Measurements from ENCODE around the gene RBM25. TPM values are rescaled to one million over a fixed set of nuclear protein-coding genes. Genes with fewer than 3 reads are reported as not detected.

Gene RBM25
- total and polyA plus RNA-seq, 2 experiments from 2014 or later, result 120 to 204 TPM

- Mint-ChIP-seq H3K9me3 (no peaks in the 10 kb centered on the region), H3K4me1 (no peaks in the 10 kb centered on the region), H3K4me3 (no peak overlapping the region), H3K27me3 (ENCODE audit: insufficient read depth, low read depth, poor library complexity) (no peaks in the 10 kb centered on the region), H3K27ac (no peak overlapping the region), H3K36me3 (ENCODE audit: low read depth) (peaks cover 87% of the 10 kb centered on the region)
- Histone ChIP-seq H3K27ac (ENCODE audit: low read depth) (peak overlapping the region; percentile 40; the same call in 1 of the 2 replicates), H3K27me3 (ENCODE audit: insufficient read depth) (no peaks in the 10 kb centered on the region), H3K36me3 (ENCODE audit: insufficient read depth) (peaks cover 79% of the 10 kb centered on the region), H3K4me3 (no peak overlapping the region), H3K9me2 (ENCODE audit: insufficient read depth) (no peaks in the 10 kb centered on the region), H2AFZ (no peak overlapping the region), H4K20me1 (replicated peaks; ENCODE audit: insufficient read depth) (peaks cover 6% of the 10 kb centered on the region; the same call in 1 of the 2 replicates), H3K4me1 (ENCODE audit: insufficient read depth) (no peaks in the 10 kb centered on the region), H3K4me2 (no peak overlapping the region), H3K79me2 (replicated peaks; ENCODE audit: insufficient read depth) (peaks cover 13% of the 10 kb centered on the region; the same call in 1 of the 2 replicates), H3F3A (replicated peaks; ENCODE audit: low read depth) (peaks cover 13% of the 10 kb centered on the region; the same call in 1 of the 2 replicates)
- no peak for DNase-seq (ENCODE audit: low spot score)
- TF ChIP-seq JUNB (IDR thresholded peaks at IDR 0.05; ENCODE audit: unreplicated experiment) (no peak), NANOG (IDR thresholded peaks at IDR 0.05; ENCODE audit: borderline replicate concordance) (no peak), EZH2 (IDR thresholded peaks at IDR 0.05; ENCODE audit: low read depth, unreplicated experiment) (no peak), STAT1 (IDR thresholded peaks at IDR 0.05; ENCODE audit: unreplicated experiment) (no peak)
- ATAC-seq, result no peak
These were observed 46.7 kb downstream of the RBM25 start for GRCh38 chr14:73105050-73105449.

GRCh38 chr14:73105727-73106126 is 47.4 kb downstream of the RBM25 start:
- no peak for ATAC-seq
- no peaks in the 10 kb centered on the region for H3K27me3 Mint-ChIP-seq (ENCODE audit: insufficient read depth, low read depth, poor library complexity)
- DNase-seq (ENCODE audit: low spot score), result no peak
- H3K27ac Mint-ChIP-seq, result no peak overlapping the region
- Histone ChIP-seq H3K27ac (ENCODE audit: low read depth) (peak overlapping the region; percentile 72; the same call in 1 of the 2 replicates), H2AFZ (no peak overlapping the region), H3K79me2 (replicated peaks; ENCODE audit: insufficient read depth) (peaks cover 13% of the 10 kb centered on the region; the same call in 1 of the 2 replicates), H3K27me3 (ENCODE audit: insufficient read depth) (no peaks in the 10 kb centered on the region), H3K4me2 (no peak overlapping the region), H3K4me1 (ENCODE audit: insufficient read depth) (no peaks in the 10 kb centered on the region), H4K20me1 (replicated peaks; ENCODE audit: insufficient read depth) (peaks cover 6% of the 10 kb centered on the region; the same call in 1 of the 2 replicates), H3K36me3 (ENCODE audit: insufficient read depth) (peaks cover 79% of the 10 kb centered on the region), H3K9me2 (ENCODE audit: insufficient read depth) (no peaks in the 10 kb centered on the region), H3F3A (replicated peaks; ENCODE audit: low read depth) (peaks cover 13% of the 10 kb centered on the region; the same call in 1 of the 2 replicates), H3K4me3 (no peak overlapping the region)
- H3K36me3 Mint-ChIP-seq (ENCODE audit: low read depth), result peaks cover 87% of the 10 kb centered on the region
- H3K4me3 Mint-ChIP-seq, result no peak overlapping the region
- H3K4me1 Mint-ChIP-seq, result no peaks in the 10 kb centered on the region
- H3K9me3 Mint-ChIP-seq, result no peaks in the 10 kb centered on the region; the same call in 2 of the 3 replicates
- TF ChIP-seq EZH2 (IDR thresholded peaks at IDR 0.05; ENCODE audit: low read depth, unreplicated experiment) (no peak), EZH2phosphoT487 (IDR thresholded peaks at IDR 0.05; ENCODE audit: unreplicated experiment) (no peak), NANOG (IDR thresholded peaks at IDR 0.05; ENCODE audit: borderline replicate concordance) (no peak), ETS1 (IDR thresholded peaks at IDR 0.05) (no peak), CTCF (conservative IDR thresholded peaks at IDR 0.05; ENCODE audit: low read depth in 2 of 2) (no peak), CREB1 (CRISPR knock-in tag; IDR thresholded peaks at IDR 0.05; ENCODE audit: low read depth) (no peak), POLR2AphosphoS5 (IDR thresholded peaks at IDR 0.05; ENCODE audit: low read depth) (no peak)
- TF ChIP-seq, protein P1, sequence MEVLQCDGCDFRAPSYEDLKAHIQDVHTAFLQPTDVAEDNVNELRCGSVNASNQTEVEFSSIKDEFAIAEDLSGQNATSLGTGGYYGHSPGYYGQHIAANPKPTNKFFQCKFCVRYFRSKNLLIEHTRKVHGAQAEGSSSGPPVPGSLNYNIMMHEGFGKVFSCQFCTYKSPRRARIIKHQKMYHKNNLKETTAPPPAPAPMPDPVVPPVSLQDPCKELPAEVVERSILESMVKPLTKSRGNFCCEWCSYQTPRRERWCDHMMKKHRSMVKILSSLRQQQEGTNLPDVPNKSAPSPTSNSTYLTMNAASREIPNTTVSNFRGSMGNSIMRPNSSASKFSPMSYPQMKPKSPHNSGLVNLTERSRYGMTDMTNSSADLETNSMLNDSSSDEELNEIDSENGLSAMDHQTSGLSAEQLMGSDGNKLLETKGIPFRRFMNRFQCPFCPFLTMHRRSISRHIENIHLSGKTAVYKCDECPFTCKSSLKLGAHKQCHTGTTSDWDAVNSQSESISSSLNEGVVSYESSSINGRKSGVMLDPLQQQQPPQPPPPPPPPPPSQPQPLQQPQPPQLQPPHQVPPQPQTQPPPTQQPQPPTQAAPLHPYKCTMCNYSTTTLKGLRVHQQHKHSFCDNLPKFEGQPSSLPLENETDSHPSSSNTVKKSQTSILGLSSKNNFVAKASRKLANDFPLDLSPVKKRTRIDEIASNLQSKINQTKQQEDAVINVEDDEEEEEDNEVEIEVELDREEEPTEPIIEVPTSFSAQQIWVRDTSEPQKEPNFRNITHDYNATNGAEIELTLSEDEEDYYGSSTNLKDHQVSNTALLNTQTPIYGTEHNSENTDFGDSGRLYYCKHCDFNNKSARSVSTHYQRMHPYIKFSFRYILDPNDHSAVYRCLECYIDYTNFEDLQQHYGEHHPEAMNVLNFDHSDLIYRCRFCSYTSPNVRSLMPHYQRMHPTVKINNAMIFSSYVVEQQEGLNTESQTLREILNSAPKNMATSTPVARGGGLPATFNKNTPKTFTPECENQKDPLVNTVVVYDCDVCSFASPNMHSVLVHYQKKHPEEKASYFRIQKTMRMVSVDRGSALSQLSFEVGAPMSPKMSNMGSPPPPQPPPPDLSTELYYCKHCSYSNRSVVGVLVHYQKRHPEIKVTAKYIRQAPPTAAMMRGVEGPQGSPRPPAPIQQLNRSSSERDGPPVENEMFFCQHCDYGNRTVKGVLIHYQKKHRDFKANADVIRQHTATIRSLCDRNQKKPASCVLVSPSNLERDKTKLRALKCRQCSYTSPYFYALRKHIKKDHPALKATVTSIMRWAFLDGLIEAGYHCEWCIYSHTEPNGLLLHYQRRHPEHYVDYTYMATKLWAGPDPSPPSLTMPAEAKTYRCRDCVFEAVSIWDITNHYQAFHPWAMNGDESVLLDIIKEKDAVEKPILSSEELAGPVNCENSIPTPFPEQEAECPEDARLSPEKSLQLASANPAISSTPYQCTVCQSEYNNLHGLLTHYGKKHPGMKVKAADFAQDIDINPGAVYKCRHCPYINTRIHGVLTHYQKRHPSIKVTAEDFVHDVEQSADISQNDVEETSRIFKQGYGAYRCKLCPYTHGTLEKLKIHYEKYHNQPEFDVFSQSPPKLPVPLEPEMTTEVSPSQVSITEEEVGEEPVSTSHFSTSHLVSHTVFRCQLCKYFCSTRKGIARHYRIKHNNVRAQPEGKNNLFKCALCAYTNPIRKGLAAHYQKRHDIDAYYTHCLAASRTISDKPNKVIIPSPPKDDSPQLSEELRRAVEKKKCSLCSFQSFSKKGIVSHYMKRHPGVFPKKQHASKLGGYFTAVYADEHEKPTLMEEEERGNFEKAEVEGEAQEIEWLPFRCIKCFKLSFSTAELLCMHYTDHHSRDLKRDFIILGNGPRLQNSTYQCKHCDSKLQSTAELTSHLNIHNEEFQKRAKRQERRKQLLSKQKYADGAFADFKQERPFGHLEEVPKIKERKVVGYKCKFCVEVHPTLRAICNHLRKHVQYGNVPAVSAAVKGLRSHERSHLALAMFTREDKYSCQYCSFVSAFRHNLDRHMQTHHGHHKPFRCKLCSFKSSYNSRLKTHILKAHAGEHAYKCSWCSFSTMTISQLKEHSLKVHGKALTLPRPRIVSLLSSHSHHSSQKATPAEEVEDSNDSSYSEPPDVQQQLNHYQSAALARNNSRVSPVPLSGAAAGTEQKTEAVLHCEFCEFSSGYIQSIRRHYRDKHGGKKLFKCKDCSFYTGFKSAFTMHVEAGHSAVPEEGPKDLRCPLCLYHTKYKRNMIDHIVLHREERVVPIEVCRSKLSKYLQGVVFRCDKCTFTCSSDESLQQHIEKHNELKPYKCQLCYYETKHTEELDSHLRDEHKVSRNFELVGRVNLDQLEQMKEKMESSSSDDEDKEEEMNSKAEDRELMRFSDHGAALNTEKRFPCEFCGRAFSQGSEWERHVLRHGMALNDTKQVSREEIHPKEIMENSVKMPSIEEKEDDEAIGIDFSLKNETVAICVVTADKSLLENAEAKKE (CRISPR knock-in tag; IDR thresholded peaks at IDR 0.05), result no peak
